Gastroesophageal sphincter (tissue), 4 donors: ENCODE results near the gene COL4A6. TPM values are rescaled to one million over a fixed set of nuclear protein-coding genes. Genes with fewer than 3 reads are reported as not detected.

Source experiments
- ATAC-seq: fragments of 150-250 bp; one replicate; pipeline ENCODE4 v1.9.1; 2016; ENCODE audit warnings: mild to moderate bottlenecking, moderate library complexity
- H3K27ac ChIP-seq, 4 donors: fragments of 200-600 bp; sonication (generic) in 3 of 4; 1 replicate in 3 of 4; 2 replicates in 1 of 4; pipeline ENCODE4 v1.5.1; 2016 to 2019
- H3K27me3 ChIP-seq: fragments of 200-600 bp; sonication (generic); one replicate; pipeline ENCODE4 v1.5.1; 2019
- H3K36me3 ChIP-seq, 2 donors: fragments of 200-600 bp; sonication (generic); one replicate each; pipeline ENCODE4 v1.5.1; 2019; ENCODE audit warnings: control low read depth in 1 of 2
- H3K4me1 ChIP-seq, 3 donors: fragments of 200-600 bp; sonication (generic); 1 replicate in 2 of 3; 2 replicates in 1 of 3; pipeline ENCODE4 v1.5.1; 2016 to 2019; ENCODE audit warnings: control low read depth in 2 of 3
- H3K4me3 ChIP-seq, 2 donors: fragments of 200-600 bp; sonication (generic); one replicate each; pipeline ENCODE4 v1.5.1; 2019; ENCODE audit warnings: mild to moderate bottlenecking in 1 of 2, moderate library complexity in 1 of 2
- H3K9me3 ChIP-seq, 3 donors: fragments of 200-600 bp; sonication (generic); one replicate each; pipeline ENCODE4 v1.5.1; 2017 to 2019; ENCODE audit warnings: control low read depth in 2 of 3
- CTCF ChIP-seq, 4 experiments: fragments of 200-600 bp in 2 of 4; fragments of 450-650 bp in 2 of 4; sonication (generic) in 1 of 4; IDR thresholded peaks; one replicate each; pipeline ENCODE4 v1.5.1; 2017 to 2019; ENCODE audit warnings: antibody characterized with exemption in 4 of 4, mild to moderate bottlenecking in 2 of 4, moderate library complexity in 2 of 4
- EP300 ChIP-seq: sonication (generic); formaldehyde crosslinking; IDR thresholded peaks from one replicate; pipeline ENCODE4 v1.6.1; 2017; ENCODE audit warnings: antibody characterized with exemption, mild to moderate bottlenecking
- POLR2A ChIP-seq, 2 donors: fragments of 450-650 bp; IDR thresholded peaks; one replicate each; pipeline ENCODE4 v1.6.1; 2017; ENCODE audit warnings: antibody characterized with exemption in 2 of 2, mild to moderate bottlenecking in 2 of 2, moderate library complexity in 1 of 2
- POLR2AphosphoS5 ChIP-seq: sonication (generic); formaldehyde crosslinking; IDR thresholded peaks from one replicate; pipeline ENCODE4 v1.6.1; 2017; ENCODE audit warnings: antibody characterized with exemption
- WGBS, 2 donors: methylation state at CpG; one replicate each; pipeline ENCODE4 v1.1.5; 2018; ENCODE audit warnings: low coverage in 1 of 2; 5-methylcytosine and 5-hydroxymethylcytosine counted together
- total RNA-seq, 4 donors: library from RNA; depleted of rRNA; stranded (reverse); fragments of >200 nt; gene quantifications; one replicate each; pipeline ENCODE4 v1.1.0, GENCODE V29; 2016

COL4A6 gene
- total RNA-seq, 4 donors from 2014 or later = 103 to 369 (median 213) TPM

- peaks cover 0 to 28% (median 0%) of the 10 kb centered on the region in 3 donors for H3K4me1 ChIP-seq
- H3K27ac ChIP-seq = peak overlapping the region; percentile 65 to 76 (median 70)
- no peaks in the 10 kb centered on the region for H3K9me3 ChIP-seq
- TF ChIP-seq POLR2AphosphoS5 (peak; percentile 16), CTCF (IDR thresholded peaks at IDR 0.05) (no peak), EP300 (no peak), POLR2A (IDR thresholded peaks at IDR 0.05) (no peak)
- ATAC-seq = peak; percentile 63
- no peak overlapping the region for H3K4me3 ChIP-seq
- no peaks in the 10 kb centered on the region for H3K27me3 ChIP-seq
- H3K36me3 ChIP-seq = peaks cover 0 to 5% of the 10 kb centered on the region in 2 donors
- WGBS, 2 donors = 86% methylated on average over 1 of the region's 1 CpG; no CpG with 5 or more reads in 1 of the 2 donors
Observed at GRCh38 chrX:108198420-108198819, 239.8 kb downstream of the COL4A6 start.

DNA sequence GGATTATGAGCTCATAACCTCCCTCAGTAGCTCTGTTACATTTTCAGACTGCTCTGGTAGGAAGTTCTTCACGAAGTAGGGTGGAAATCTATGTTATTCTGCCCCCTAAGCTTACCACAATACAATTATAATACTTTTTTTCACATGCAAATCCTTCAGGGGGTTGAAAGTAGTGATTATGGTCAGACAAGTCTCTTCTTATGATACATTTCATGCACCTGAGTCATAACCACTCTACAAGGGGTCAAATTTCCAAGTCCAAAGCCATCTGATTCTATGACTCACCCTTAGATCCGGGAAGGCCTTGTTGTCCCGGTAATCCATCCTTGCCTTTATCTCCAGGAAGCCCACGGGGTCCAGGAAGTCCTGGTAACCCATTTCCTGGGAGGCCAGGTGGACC is 251.4 kb downstream of the COL4A6 start:
- TF ChIP-seq POLR2AphosphoS5 (no peak), POLR2A (IDR thresholded peaks at IDR 0.05) (no peak), EP300 (no peak), CTCF (IDR thresholded peaks at IDR 0.05) (no peak)
- Histone ChIP-seq H3K9me3 (no peaks in the 10 kb centered on the region), H3K27ac (peak overlapping the region in 1 of 4 donors; percentile 4), H3K36me3 (peaks cover 0 to 34% of the 10 kb centered on the region in 2 donors), H3K27me3 (no peaks in the 10 kb centered on the region), H3K4me3 (no peak overlapping the region), H3K4me1 (peaks cover 0 to 11% (median 0%) of the 10 kb centered on the region in 3 donors)
- no peak for ATAC-seq
- WGBS, 2 donors = 39 to 45% methylated on average over 2 to 3 of the region's 4 CpGs

- no peak for ATAC-seq
- H3K9me3 ChIP-seq = no peaks in the 10 kb centered on the region
- peaks cover 0 to 2% (median 0%) of the 10 kb centered on the region in 3 donors for H3K4me1 ChIP-seq
- WGBS, 2 donors = 50 to 81% methylated on average over 1 to 3 of the region's 7 CpGs
- peaks cover 0 to 51% of the 10 kb centered on the region in 2 donors for H3K36me3 ChIP-seq
- no peak overlapping the region for H3K4me3 ChIP-seq
- no peak overlapping the region for H3K27ac ChIP-seq
- H3K27me3 ChIP-seq = no peaks in the 10 kb centered on the region
- TF ChIP-seq POLR2A (IDR thresholded peaks at IDR 0.05) = no peak
- no peak for TF ChIP-seq EP300
- no peak for TF ChIP-seq CTCF (IDR thresholded peaks at IDR 0.05)
- no peak for TF ChIP-seq POLR2AphosphoS5
Observed at GRCh38 chrX:108178143-108178498, 260.1 kb downstream of the COL4A6 start.

DNA sequence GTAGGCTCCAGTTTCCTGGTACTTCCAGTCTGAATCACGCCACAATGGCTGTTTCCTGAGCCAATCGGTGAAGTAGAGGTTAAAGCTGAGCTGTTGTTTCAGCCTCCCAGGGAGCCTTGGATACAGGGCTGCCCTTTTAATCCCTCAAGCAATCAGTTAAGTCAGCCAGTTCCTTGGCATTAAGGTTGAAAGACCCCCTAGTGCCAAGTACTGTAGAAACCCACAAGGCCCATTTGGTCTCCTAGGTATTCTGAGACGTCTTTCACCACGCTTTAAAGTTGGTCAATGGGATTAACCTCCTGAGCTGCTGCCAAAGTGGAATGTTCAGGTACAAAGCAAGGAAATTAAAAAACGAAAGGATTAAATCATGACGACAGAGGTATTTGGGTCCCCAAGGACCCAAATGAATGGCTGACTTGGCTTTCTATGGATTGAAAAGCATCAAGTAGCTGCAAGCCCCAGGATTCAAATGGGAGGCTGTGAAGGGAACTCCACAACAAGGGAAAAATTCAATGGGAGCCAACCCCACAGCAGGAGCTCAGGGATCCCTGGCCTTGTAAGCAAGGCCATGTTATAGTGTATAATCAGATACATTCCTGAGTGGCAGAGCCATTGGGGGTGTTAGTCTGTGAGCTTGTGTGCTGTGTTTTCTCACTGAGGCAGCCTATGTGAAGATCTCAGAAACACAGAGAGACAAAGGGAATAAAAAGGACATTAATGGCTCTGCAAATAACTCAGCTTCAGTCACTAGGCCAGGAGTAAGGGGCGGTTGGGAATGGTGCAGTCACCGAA is 260.7 kb downstream of the COL4A6 start:
- Histone ChIP-seq H3K4me1 (no peaks in the 10 kb centered on the region), H3K36me3 (peaks cover 0 to 57% of the 10 kb centered on the region in 2 donors), H3K27me3 (no peaks in the 10 kb centered on the region), H3K9me3 (no peaks in the 10 kb centered on the region), H3K4me3 (no peak overlapping the region), H3K27ac (peak overlapping the region in 1 of 4 donors; percentile 38)
- 62 to 78% methylated on average over 3 to 6 of the region's 8 CpGs for WGBS, 2 donors
- TF ChIP-seq POLR2AphosphoS5 = no peak
- no peak for ATAC-seq

GRCh38 chrX:108173874-108174273 is 264.3 kb downstream of the COL4A6 start:
- peaks cover 0 to 67% of the 10 kb centered on the region in 2 donors for H3K36me3 ChIP-seq
- no peak overlapping the region for H3K27ac ChIP-seq
- 53 to 77% methylated on average over 3 of the region's 3 CpGs for WGBS, 2 donors
- no peaks in the 10 kb centered on the region for H3K9me3 ChIP-seq
- H3K4me3 ChIP-seq = no peak overlapping the region
- H3K27me3 ChIP-seq = no peaks in the 10 kb centered on the region
- H3K4me1 ChIP-seq = no peaks in the 10 kb centered on the region
- TF ChIP-seq EP300 (no peak), CTCF (IDR thresholded peaks at IDR 0.05) (no peak), POLR2A (IDR thresholded peaks at IDR 0.05) (no peak), POLR2AphosphoS5 (no peak)
- no peak for ATAC-seq
